Transverse colon (tissue), 4 donors: Measurements from ENCODE around the gene TAX1BP3. TPM values are rescaled to one million over a fixed set of nuclear protein-coding genes. Genes with fewer than 3 reads are reported as not detected.

Experiments used
- DNase-seq: peaks from one replicate; pipeline ENCODE4 v3.0.0-alpha.2; 2019
- H3K27ac ChIP-seq, 4 donors: fragments of 200-600 bp; sonication (generic); 2 replicates each; pipeline ENCODE4 v1.5.1; 2016 to 2018; ENCODE audit warnings: inconsistent platforms in 4 of 4
- H3K27me3 ChIP-seq: fragments of 200-600 bp; sonication (generic); 2 replicates; pipeline ENCODE4 v1.5.1; 2017; ENCODE audit warnings: inconsistent platforms
- H3K36me3 ChIP-seq, 4 donors: fragments of 200-600 bp; sonication (generic); 2 replicates each; pipeline ENCODE4 v1.5.1; 2017 to 2019; ENCODE audit warnings: inconsistent platforms in 4 of 4
- H3K4me1 ChIP-seq, 4 donors: fragments of 200-600 bp; sonication (generic); 2 replicates each; pipeline ENCODE4 v1.5.1; 2017 to 2020; ENCODE audit warnings: inconsistent platforms in 4 of 4
- H3K4me3 ChIP-seq, 4 donors: fragments of 200-600 bp; sonication (generic); 1 replicate in 1 of 4; 2 replicates in 3 of 4; pipeline versions ENCODE4 v1.5.1 to v1.6.1; 2017 to 2019; ENCODE audit warnings: inconsistent platforms in 4 of 4
- H3K9me3 ChIP-seq, 2 donors: fragments of 200-600 bp; sonication (generic); 2 replicates each; pipeline ENCODE4 v1.5.1; 2017 to 2019; ENCODE audit warnings: inconsistent platforms in 2 of 2
- CTCF ChIP-seq, 5 experiments: fragments of 200-600 bp in 3 of 5; fragments of 450-650 bp in 2 of 5; sonication (generic) in 3 of 5; IDR thresholded peaks; 1 replicate in 2 of 5; 2 replicates in 3 of 5; pipeline ENCODE4 v1.5.1; 2016 to 2017; ENCODE audit warnings: antibody characterized with exemption in 5 of 5, inconsistent platforms in 3 of 5, mild to moderate bottlenecking in 2 of 5, moderate library complexity in 1 of 5
- EP300 ChIP-seq: sonication (generic); formaldehyde crosslinking; IDR thresholded peaks from one replicate; pipeline ENCODE4 v1.6.1; 2017; ENCODE audit warnings: antibody characterized with exemption, low read depth
- POLR2A ChIP-seq: fragments of 450-650 bp; IDR thresholded peaks from one replicate; pipeline ENCODE4 v1.6.1; 2016; ENCODE audit warnings: antibody characterized with exemption, mild to moderate bottlenecking, moderate library complexity
- POLR2AphosphoS5 ChIP-seq, 3 donors: sonication (generic); formaldehyde crosslinking; IDR thresholded peaks; one replicate each; pipeline ENCODE4 v1.6.1; 2016; ENCODE audit warnings: antibody characterized with exemption in 3 of 3
- WGBS, 2 donors: methylation state at CpG; one replicate each; pipeline ENCODE4 v1.1.5; 2018; ENCODE audit warnings: low coverage in 1 of 2; 5-methylcytosine and 5-hydroxymethylcytosine counted together
- in situ Hi-C, 4 donors: fragments of 200-750 bp; cut with MboI; loops; one replicate each; pipeline versions ENCODE4 v1.15.0 to v1.15.1; 2017; ENCODE audit warnings: low sequenced_read_pairs in 3 of 4, low pct_ligation_motif_present in 1 of 4, low pct_unique_long_range_greater_than_20kb in 1 of 4
- intact Hi-C: fragments of 100-400 bp; cut with DNase I; formaldehyde crosslinking; loops from one replicate; pipeline ENCODE4 v1.15.1; 2023; ENCODE audit warnings: low total_unique reads
- total RNA-seq, 4 donors: library from RNA; depleted of rRNA; stranded (reverse); fragments of >200 nt; gene quantifications; one replicate each; pipeline ENCODE4 v1.1.0, GENCODE V29; 2016

Gene TAX1BP3
- total RNA-seq, 4 donors from 2014 or later, result 129 to 451 (median 202) TPM

GRCh38 chr17:3635474-3636153 is 32.8 kb downstream of the TAX1BP3 start:
- Histone ChIP-seq H3K27ac (peak overlapping the region; percentile 94 to 96 (median 96)), H3K9me3 (no peaks in the 10 kb centered on the region), H3K36me3 (no peaks in the 10 kb centered on the region), H3K4me3 (peak overlapping the region; percentile 81 to 87 (median 84)), H3K27me3 (no peaks in the 10 kb centered on the region), H3K4me1 (peaks cover 7 to 25% (median 15%) of the 10 kb centered on the region in 4 donors)
- in situ Hi-C loops (loop anchor here in 3 of 4 donors (25.0 kb wide), 1 partner anchor 598 kb away; no protein-coding TSS in a partner anchor), intact Hi-C loops (no loop called here)
- DNase-seq, result peak; percentile 61
- 12% methylated on average over 38 of the region's 38 CpGs; no CpG with 5 or more reads in 1 of the 2 donors for WGBS, 2 donors
- TF ChIP-seq POLR2A (no peak), EP300 (no peak), POLR2AphosphoS5 (IDR thresholded peaks at IDR 0.05) (peak in 2 of 3 donors; percentile 8 to 19), CTCF (IDR thresholded peaks at IDR 0.05) (peak in 1 of 5 experiments; percentile 11)

- WGBS, 2 donors, result 95 to 100% methylated on average over 1 to 7 of the region's 7 CpGs
- no peak for TF ChIP-seq POLR2AphosphoS5 (IDR thresholded peaks at IDR 0.05)
- TF ChIP-seq POLR2A, result no peak
- TF ChIP-seq EP300, result no peak
- TF ChIP-seq CTCF (IDR thresholded peaks at IDR 0.05), result no peak
- Histone ChIP-seq H3K27ac (no peak overlapping the region), H3K27me3 (no peaks in the 10 kb centered on the region), H3K36me3 (peaks cover 0 to 17% (median 0%) of the 10 kb centered on the region in 4 donors), H3K9me3 (no peaks in the 10 kb centered on the region), H3K4me1 (peaks cover 3 to 18% (median 10%) of the 10 kb centered on the region in 4 donors), H3K4me3 (no peak overlapping the region)
- in situ Hi-C loops, result loop anchor here in 3 of 4 donors (25.0 kb wide), 1 partner anchor 595 kb away; no protein-coding TSS in a partner anchor
- no peak for DNase-seq
- intact Hi-C loops, result no loop called here
Observed at GRCh38 chr17:3632287-3632686, 36.1 kb downstream of the TAX1BP3 start.

GRCh38 chr17:3630781-3631180 is 37.6 kb downstream of the TAX1BP3 start:
- 83 to 92% methylated on average over 10 of the region's 10 CpGs for WGBS, 2 donors
- intact Hi-C loops (no loop called here), in situ Hi-C loops (loop anchor here in 3 of 4 donors (25.0 kb wide), 1 partner anchor 593 kb away; no protein-coding TSS in a partner anchor)
- Histone ChIP-seq H3K4me3 (no peak overlapping the region), H3K27ac (no peak overlapping the region), H3K9me3 (no peaks in the 10 kb centered on the region), H3K27me3 (no peaks in the 10 kb centered on the region), H3K36me3 (peaks cover 0 to 21% (median 0%) of the 10 kb centered on the region in 4 donors), H3K4me1 (peaks cover 0 to 14% (median 6%) of the 10 kb centered on the region in 4 donors)
- no peak for DNase-seq
- no peak for TF ChIP-seq POLR2AphosphoS5 (IDR thresholded peaks at IDR 0.05)
- TF ChIP-seq POLR2A, result no peak
- no peak for TF ChIP-seq CTCF (IDR thresholded peaks at IDR 0.05)
- no peak for TF ChIP-seq EP300

GRCh38 chr17:3627769-3628167 is 40.6 kb downstream of the TAX1BP3 start:
- in situ Hi-C loops, result loop anchor here in 3 of 4 donors (25.0 kb wide), 1 partner anchor 590 kb away; no protein-coding TSS in a partner anchor
- Histone ChIP-seq H3K36me3 (peaks cover 0 to 39% (median 6%) of the 10 kb centered on the region in 4 donors), H3K4me1 (no peaks in the 10 kb centered on the region), H3K27me3 (no peaks in the 10 kb centered on the region), H3K27ac (no peak overlapping the region), H3K9me3 (no peaks in the 10 kb centered on the region), H3K4me3 (no peak overlapping the region)
- WGBS, 2 donors, result 91 to 100% methylated on average over 1 to 11 of the region's 11 CpGs
- DNase-seq, result no peak
- TF ChIP-seq EP300 (no peak), POLR2A (no peak), POLR2AphosphoS5 (IDR thresholded peaks at IDR 0.05) (no peak), CTCF (IDR thresholded peaks at IDR 0.05) (no peak)
- intact Hi-C loops, result no loop called here
